HG03342 (cell line): ENCODE measurements around the gene CNN1.
A peak's percentile ranks its signal among the peaks of the same experiment; 100 is the strongest.
"Not testable (repeated sequence)": the region's sequence is repeated elsewhere in the genome, so short reads cannot be mapped to it uniquely, and the experiment has no call there.

ENCODE experiments used
- ATAC-seq: cut with Tn5 transposase; IDR thresholded peaks from one replicate; pipeline ENCODE4 v1.9.1; 2021; ENCODE audit warnings: mild to moderate bottlenecking, moderate library complexity; ENCODE audit not compliant: unreplicated experiment

Gene CNN1

GRCh38 chr19:11563532-11563931 lies 24.9 kb downstream of the CNN1 start:
- ATAC-seq: no peak

GRCh38 chr19:11564082-11564807 lies 25.6 kb downstream of the CNN1 start:
- not testable (repeated sequence) for ATAC-seq

- ATAC-seq: not testable (repeated sequence)
These were observed 27.0 kb downstream of the CNN1 start for GRCh38 chr19:11565649-11565980.

GRCh38 chr19:11566164-11566563 lies 27.5 kb downstream of the CNN1 start:
- no peak for ATAC-seq

GRCh38 chr19:11570039-11570462 lies 31.4 kb downstream of the CNN1 start:
- ATAC-seq: no peak

GRCh38 chr19:11573354-11573753 lies 34.7 kb downstream of the CNN1 start:
- not testable (repeated sequence) for ATAC-seq

- not testable (repeated sequence) for ATAC-seq
These were observed 35.1 kb downstream of the CNN1 start for GRCh38 chr19:11573763-11574162.

- no peak for ATAC-seq
These were observed 36.0 kb downstream of the CNN1 start for GRCh38 chr19:11574689-11575088.

- no peak for ATAC-seq
These were observed 37.6 kb downstream of the CNN1 start for GRCh38 chr19:11576227-11576626.

GRCh38 chr19:11577451-11578257 lies 39.0 kb downstream of the CNN1 start, which contains the start of gene ACP5:
Gene ACP5, minus strand, starts transcription at chr19:11577645. Its CDS starts 328 bp downstream, at chr19:11577317.
- no peak for ATAC-seq

- no peak for ATAC-seq
These were observed 39.8 kb downstream of the CNN1 start for GRCh38 chr19:11578258-11579142.

GRCh38 chr19:11580116-11580515 lies 41.5 kb downstream of the CNN1 start:
- ATAC-seq: no peak

GRCh38 chr19:11581740-11582139 lies 43.1 kb downstream of the CNN1 start:
- ATAC-seq: peak; percentile 59

GRCh38 chr19:11586331-11586730 lies 47.7 kb downstream of the CNN1 start:
- ATAC-seq: no peak

- ATAC-seq: no peak
These were observed 48.8 kb downstream of the CNN1 start for GRCh38 chr19:11587302-11587974.

GRCh38 chr19:11587975-11588631 lies 49.5 kb downstream of the CNN1 start:
- no peak for ATAC-seq

GRCh38 chr19:11594084-11594483 lies 55.4 kb downstream of the CNN1 start:
- ATAC-seq: no peak

- ATAC-seq: no peak
These were observed 57.5 kb downstream of the CNN1 start for GRCh38 chr19:11596156-11596555.

- ATAC-seq: peak; percentile 98
These were observed 58.8 kb downstream of the CNN1 start, which contains the start of gene ZNF627 for GRCh38 chr19:11597202-11598102. Gene ZNF627, plus strand, starts transcription at chr19:11597483. Its CDS starts 145 bp downstream, at chr19:11597628.
